HepG2 (cell line): ENCODE data around the gene SPATC1L. TPM values are rescaled to one million over a fixed set of nuclear protein-coding genes. Genes with fewer than 3 reads are reported as not detected.

ENCODE experiments used
- FOXP1 ChIP-seq, 2 experiments: fragments of 450-650 bp in 1 of 2; IDR thresholded peaks; 2 replicates each; pipeline ENCODE4 v1.6.1; 2017 to 2018; ENCODE audit warnings: antibody characterized with exemption in 1 of 2
- FUBP1 ChIP-seq: sonication (generic); formaldehyde crosslinking; IDR thresholded peaks from 2 replicates; pipeline ENCODE4 v1.5.1; 2020; ENCODE audit warnings: missing genetic modification reagents, mild to moderate bottlenecking, borderline replicate concordance
- HIVEP1 ChIP-seq: sonication (generic); formaldehyde crosslinking; IDR thresholded peaks from 2 replicates; pipeline ENCODE4 v1.4.0; 2020; ENCODE audit warnings: mild to moderate bottlenecking, missing genetic modification reagents
- MAFF ChIP-seq: IDR thresholded peaks from 2 replicates; pipeline ENCODE4 v1.6.1; 2011; ENCODE audit warnings: low read depth, low read length, improper control_type of control experiment
- MEF2D ChIP-seq: sonication (generic); formaldehyde crosslinking; IDR thresholded peaks from 2 replicates; pipeline ENCODE4 v1.5.1; 2020; ENCODE audit warnings: mild to moderate bottlenecking, missing genetic modification reagents
- NFYC ChIP-seq: IDR thresholded peaks from 2 replicates; pipeline ENCODE4 v1.6.1; 2016; ENCODE audit warnings: missing genetic modification reagents, missing compliant biosample characterization
- TFAP4 ChIP-seq: sonication (generic); IDR thresholded peaks from 2 replicates; pipeline ENCODE4 v1.6.1; 2016; ENCODE audit warnings: low read depth, borderline replicate concordance
- WIZ ChIP-seq: sonication (generic); formaldehyde crosslinking; IDR thresholded peaks from 2 replicates; pipeline ENCODE4 v1.5.1; 2020; ENCODE audit warnings: mild to moderate bottlenecking, missing genetic modification reagents
- ZFP82 ChIP-seq: sonication (generic); formaldehyde crosslinking; IDR thresholded peaks from 2 replicates; pipeline ENCODE4 v1.5.1; 2020; ENCODE audit warnings: mild to moderate bottlenecking, missing genetic modification reagents, borderline replicate concordance
- ZNF383 ChIP-seq: sonication (generic); formaldehyde crosslinking; IDR thresholded peaks from 2 replicates; pipeline ENCODE4 v1.4.0; 2020; ENCODE audit warnings: missing genetic modification reagents, mild to moderate bottlenecking, borderline replicate concordance
- ZNF563 ChIP-seq: sonication (generic); formaldehyde crosslinking; IDR thresholded peaks from 2 replicates; pipeline ENCODE4 v1.8.0; 2022; ENCODE audit warnings: mild to moderate bottlenecking, moderate library complexity, missing genetic modification reagents
- polyA plus RNA-seq, 8 experiments: library from polyadenylated mRNA; depleted of rRNA in 3 of 8; stranded (reverse) in 7 of 8; unstranded in 1 of 8; fragments of >200 nt; fragmentation: Illumina TruSeq in 4 of 8; extraction: Trizol in 4 of 8; gene quantifications; 2 replicates each; pipeline versions ENCODE4 v1.2.1 to v1.2.3, GENCODE V29; 2011 to 2016; ENCODE audit warnings: low read depth in 4 of 8, missing spikeins in 1 of 8, mixed read lengths in 1 of 8; ENCODE audit not compliant: insufficient read depth in 1 of 8
- total RNA-seq, 5 experiments: library from RNA; depleted of rRNA; stranded (reverse); fragments of >200 nt; fragmentation: Illumina TruSeq; extraction: Trizol; gene quantifications; 2 replicates each; pipeline ENCODE4 v1.2.3, GENCODE V29; 2016; ENCODE audit warnings: low read depth in 1 of 5
- TF ChIP-seq, protein P1 (sequence below): sonication (generic); formaldehyde crosslinking; IDR thresholded peaks from 2 replicates; pipeline ENCODE4 v1.4.0; 2020; ENCODE audit warnings: missing genetic modification reagents
- TF ChIP-seq, protein P2 (sequence below): sonication (generic); formaldehyde crosslinking; IDR thresholded peaks from 2 replicates; pipeline ENCODE4 v1.5.1; 2020; ENCODE audit warnings: mild to moderate bottlenecking, missing genetic modification reagents, borderline replicate concordance

Gene SPATC1L
- total and polyA plus RNA-seq, 2 of the 13 experiments (the other 11 are each of a cell fraction or from before 2014, with no cell fraction given): 1.4 to 3.3 TPM

DNA sequence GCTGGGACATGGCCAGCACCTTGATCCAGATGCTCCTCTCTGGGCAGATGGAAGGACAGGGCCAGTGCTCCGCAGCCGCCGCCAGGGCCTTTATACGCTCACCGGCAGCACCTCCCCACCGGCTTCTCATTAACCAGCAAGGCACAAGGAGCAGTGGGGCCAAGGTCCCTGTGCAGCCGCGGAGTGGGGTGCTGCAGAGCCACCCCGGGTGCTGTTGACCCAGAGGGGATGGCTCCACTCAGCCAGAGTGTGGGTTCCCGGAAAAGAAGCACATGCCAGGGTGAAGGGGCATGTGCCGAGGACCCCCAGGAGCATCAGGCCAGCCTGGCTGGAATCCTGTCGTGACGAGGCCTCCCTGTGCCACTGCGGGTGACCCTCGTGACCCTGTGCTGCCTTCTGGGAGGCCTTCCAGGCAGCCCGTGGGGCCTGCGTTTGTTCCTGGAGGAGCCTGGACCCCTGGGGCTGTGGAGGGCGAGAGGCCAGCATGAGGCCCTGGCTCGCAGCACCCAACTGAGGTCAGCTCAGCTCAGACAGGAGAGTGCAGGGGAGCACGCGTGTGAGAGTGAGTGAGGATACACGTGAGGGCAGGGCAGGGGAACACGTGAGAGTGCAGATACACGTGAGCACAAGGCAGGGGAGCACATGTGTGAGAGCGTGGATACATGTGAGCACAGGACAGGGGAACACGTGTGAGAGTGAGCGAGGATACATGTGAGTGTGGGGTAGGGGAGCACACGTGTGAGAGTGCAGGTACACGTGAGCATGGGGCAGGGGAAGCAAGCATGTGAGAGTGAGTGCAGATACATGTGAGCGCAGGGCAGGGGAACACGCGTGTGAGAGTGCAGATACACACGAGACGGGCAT is 28.5 kb downstream of the SPATC1L start, which contains the start of gene FTCD (continued):
- TF ChIP-seq ZFP82 (CRISPR knock-in tag): 0 out of 2 replicates have a peak, but pooled peaks have one; percentile 44
- peak; percentile 82 for TF ChIP-seq ZNF563 (CRISPR knock-in tag)
- peak; percentile 85 for TF ChIP-seq HIVEP1 (CRISPR knock-in tag)
- TF ChIP-seq MAFF: no peak
- peak; percentile 79; the same call in 1 of the 2 replicates for TF ChIP-seq TFAP4
- TF ChIP-seq WIZ (CRISPR knock-in tag): 0 out of 2 replicates have a peak, but pooled peaks have one; percentile 28
- TF ChIP-seq, protein P1, sequence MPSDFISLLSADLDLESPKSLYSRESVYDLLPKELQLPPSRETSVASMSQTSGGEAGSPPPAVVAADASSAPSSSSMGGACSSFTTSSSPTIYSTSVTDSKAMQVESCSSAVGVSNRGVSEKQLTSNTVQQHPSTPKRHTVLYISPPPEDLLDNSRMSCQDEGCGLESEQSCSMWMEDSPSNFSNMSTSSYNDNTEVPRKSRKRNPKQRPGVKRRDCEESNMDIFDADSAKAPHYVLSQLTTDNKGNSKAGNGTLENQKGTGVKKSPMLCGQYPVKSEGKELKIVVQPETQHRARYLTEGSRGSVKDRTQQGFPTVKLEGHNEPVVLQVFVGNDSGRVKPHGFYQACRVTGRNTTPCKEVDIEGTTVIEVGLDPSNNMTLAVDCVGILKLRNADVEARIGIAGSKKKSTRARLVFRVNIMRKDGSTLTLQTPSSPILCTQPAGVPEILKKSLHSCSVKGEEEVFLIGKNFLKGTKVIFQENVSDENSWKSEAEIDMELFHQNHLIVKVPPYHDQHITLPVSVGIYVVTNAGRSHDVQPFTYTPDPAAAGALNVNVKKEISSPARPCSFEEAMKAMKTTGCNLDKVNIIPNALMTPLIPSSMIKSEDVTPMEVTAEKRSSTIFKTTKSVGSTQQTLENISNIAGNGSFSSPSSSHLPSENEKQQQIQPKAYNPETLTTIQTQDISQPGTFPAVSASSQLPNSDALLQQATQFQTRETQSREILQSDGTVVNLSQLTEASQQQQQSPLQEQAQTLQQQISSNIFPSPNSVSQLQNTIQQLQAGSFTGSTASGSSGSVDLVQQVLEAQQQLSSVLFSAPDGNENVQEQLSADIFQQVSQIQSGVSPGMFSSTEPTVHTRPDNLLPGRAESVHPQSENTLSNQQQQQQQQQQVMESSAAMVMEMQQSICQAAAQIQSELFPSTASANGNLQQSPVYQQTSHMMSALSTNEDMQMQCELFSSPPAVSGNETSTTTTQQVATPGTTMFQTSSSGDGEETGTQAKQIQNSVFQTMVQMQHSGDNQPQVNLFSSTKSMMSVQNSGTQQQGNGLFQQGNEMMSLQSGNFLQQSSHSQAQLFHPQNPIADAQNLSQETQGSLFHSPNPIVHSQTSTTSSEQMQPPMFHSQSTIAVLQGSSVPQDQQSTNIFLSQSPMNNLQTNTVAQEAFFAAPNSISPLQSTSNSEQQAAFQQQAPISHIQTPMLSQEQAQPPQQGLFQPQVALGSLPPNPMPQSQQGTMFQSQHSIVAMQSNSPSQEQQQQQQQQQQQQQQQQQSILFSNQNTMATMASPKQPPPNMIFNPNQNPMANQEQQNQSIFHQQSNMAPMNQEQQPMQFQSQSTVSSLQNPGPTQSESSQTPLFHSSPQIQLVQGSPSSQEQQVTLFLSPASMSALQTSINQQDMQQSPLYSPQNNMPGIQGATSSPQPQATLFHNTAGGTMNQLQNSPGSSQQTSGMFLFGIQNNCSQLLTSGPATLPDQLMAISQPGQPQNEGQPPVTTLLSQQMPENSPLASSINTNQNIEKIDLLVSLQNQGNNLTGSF (CRISPR knock-in tag): peak; percentile 45; the same call in 1 of the 2 replicates
- peak; percentile 54; the same call in 1 of the 2 replicates for TF ChIP-seq FUBP1 (CRISPR knock-in tag)
- no peak for TF ChIP-seq FOXP1 (IDR thresholded peaks at IDR 0.05)
- peak; percentile 2; the same call in 1 of the 2 replicates for TF ChIP-seq FOXP1 (CRISPR knock-in tag; IDR thresholded peaks at IDR 0.05)
- TF ChIP-seq ZNF383: no peak
- TF ChIP-seq, protein P2, sequence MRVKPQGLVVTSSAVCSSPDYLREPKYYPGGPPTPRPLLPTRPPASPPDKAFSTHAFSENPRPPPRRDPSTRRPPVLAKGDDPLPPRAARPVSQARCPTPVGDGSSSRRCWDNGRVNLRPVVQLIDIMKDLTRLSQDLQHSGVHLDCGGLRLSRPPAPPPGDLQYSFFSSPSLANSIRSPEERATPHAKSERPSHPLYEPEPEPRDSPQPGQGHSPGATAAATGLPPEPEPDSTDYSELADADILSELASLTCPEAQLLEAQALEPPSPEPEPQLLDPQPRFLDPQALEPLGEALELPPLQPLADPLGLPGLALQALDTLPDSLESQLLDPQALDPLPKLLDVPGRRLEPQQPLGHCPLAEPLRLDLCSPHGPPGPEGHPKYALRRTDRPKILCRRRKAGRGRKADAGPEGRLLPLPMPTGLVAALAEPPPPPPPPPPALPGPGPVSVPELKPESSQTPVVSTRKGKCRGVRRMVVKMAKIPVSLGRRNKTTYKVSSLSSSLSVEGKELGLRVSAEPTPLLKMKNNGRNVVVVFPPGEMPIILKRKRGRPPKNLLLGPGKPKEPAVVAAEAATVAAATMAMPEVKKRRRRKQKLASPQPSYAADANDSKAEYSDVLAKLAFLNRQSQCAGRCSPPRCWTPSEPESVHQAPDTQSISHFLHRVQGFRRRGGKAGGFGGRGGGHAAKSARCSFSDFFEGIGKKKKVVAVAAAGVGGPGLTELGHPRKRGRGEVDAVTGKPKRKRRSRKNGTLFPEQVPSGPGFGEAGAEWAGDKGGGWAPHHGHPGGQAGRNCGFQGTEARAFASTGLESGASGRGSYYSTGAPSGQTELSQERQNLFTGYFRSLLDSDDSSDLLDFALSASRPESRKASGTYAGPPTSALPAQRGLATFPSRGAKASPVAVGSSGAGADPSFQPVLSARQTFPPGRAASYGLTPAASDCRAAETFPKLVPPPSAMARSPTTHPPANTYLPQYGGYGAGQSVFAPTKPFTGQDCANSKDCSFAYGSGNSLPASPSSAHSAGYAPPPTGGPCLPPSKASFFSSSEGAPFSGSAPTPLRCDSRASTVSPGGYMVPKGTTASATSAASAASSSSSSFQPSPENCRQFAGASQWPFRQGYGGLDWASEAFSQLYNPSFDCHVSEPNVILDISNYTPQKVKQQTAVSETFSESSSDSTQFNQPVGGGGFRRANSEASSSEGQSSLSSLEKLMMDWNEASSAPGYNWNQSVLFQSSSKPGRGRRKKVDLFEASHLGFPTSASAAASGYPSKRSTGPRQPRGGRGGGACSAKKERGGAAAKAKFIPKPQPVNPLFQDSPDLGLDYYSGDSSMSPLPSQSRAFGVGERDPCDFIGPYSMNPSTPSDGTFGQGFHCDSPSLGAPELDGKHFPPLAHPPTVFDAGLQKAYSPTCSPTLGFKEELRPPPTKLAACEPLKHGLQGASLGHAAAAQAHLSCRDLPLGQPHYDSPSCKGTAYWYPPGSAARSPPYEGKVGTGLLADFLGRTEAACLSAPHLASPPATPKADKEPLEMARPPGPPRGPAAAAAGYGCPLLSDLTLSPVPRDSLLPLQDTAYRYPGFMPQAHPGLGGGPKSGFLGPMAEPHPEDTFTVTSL (CRISPR knock-in tag): 0 out of 2 replicates have a peak, but pooled peaks have one; percentile 58
- TF ChIP-seq NFYC: no peak; the same call in 1 of the 2 replicates
- no peak; the same call in 1 of the 2 replicates for TF ChIP-seq MEF2D (CRISPR knock-in tag)
